COLO829 (cell line): Measurements from ENCODE around the gene SRRT.
"Not testable (repeated sequence)": the region's sequence is repeated elsewhere in the genome, so short reads cannot be mapped to it uniquely, and the experiment has no call there.

ENCODE experiments used
- DNase-seq: peaks from one replicate; pipeline ENCODE4 v3.0.0; 2012; ENCODE audit warnings: low spot score

The SRRT gene

GRCh38 chr7:100854146-100854895 lies 20.6 kb upstream of the SRRT start:
- no peak for DNase-seq

GRCh38 chr7:100854899-100855298 lies 20.0 kb upstream of the SRRT start:
- not testable (repeated sequence) for DNase-seq

GRCh38 chr7:100855515-100855914 lies 19.4 kb upstream of the SRRT start:
- DNase-seq = no peak

- no peak for DNase-seq
Measured at GRCh38 chr7:100856871-100857282, 18.0 kb upstream of the SRRT start.

GRCh38 chr7:100859856-100860255 lies 15.0 kb upstream of the SRRT start:
- DNase-seq = no peak

- no peak for DNase-seq
Measured at GRCh38 chr7:100860702-100861615, 13.9 kb upstream of the SRRT start.

GRCh38 chr7:100861616-100861985 lies 13.3 kb upstream of the SRRT start:
- no peak for DNase-seq

- DNase-seq = peak; percentile 70
Measured at GRCh38 chr7:100863406-100863950, 11.4 kb upstream of the SRRT start.

- DNase-seq = no peak
Measured at GRCh38 chr7:100864263-100864845, 10.5 kb upstream of the SRRT start.

GRCh38 chr7:100865372-100865911 lies 9.5 kb upstream of the SRRT start:
- no peak for DNase-seq

- DNase-seq = no peak
Measured at GRCh38 chr7:100865938-100866728, 8.8 kb upstream of the SRRT start.

GRCh38 chr7:100866729-100867039 lies 8.2 kb upstream of the SRRT start:
- DNase-seq = no peak

GRCh38 chr7:100867040-100867775 lies 7.7 kb upstream of the SRRT start, which contains the start of gene TRIP6:
TRIP6 (plus strand) TSS chr7:100867387; CDS start chr7:100867498, 111 bp downstream.
- DNase-seq = peak; percentile 93

- no peak for DNase-seq
Measured at GRCh38 chr7:100867776-100868485, 7.0 kb upstream of the SRRT start.

GRCh38 chr7:100873599-100874299 lies 1.2 kb upstream of the SRRT start:
- DNase-seq = no peak

GRCh38 chr7:100874300-100874576 lies 665 bp upstream of the SRRT start:
- DNase-seq = no peak

- DNase-seq = no peak
Measured at GRCh38 chr7:100875356-100875751, 451 bp downstream of the SRRT start.

GRCh38 chr7:100878013-100878412 lies 3.1 kb downstream of the SRRT start:
- DNase-seq = no peak

- no peak for DNase-seq
Measured at GRCh38 chr7:100878685-100879084, 3.8 kb downstream of the SRRT start.
